Gastroesophageal sphincter (tissue), 4 donors: ENCODE data around the gene P2RX7. TPM values are rescaled to one million over a fixed set of nuclear protein-coding genes. Genes with fewer than 3 reads are reported as not detected.

Experiments
- ATAC-seq: fragments of 150-250 bp; one replicate; pipeline ENCODE4 v1.9.1; 2016; ENCODE audit warnings: mild to moderate bottlenecking, moderate library complexity
- H3K27ac ChIP-seq, 4 donors: fragments of 200-600 bp; sonication (generic) in 3 of 4; 1 replicate in 3 of 4; 2 replicates in 1 of 4; pipeline ENCODE4 v1.5.1; 2016 to 2019
- H3K27me3 ChIP-seq: fragments of 200-600 bp; sonication (generic); one replicate; pipeline ENCODE4 v1.5.1; 2019
- H3K36me3 ChIP-seq, 2 donors: fragments of 200-600 bp; sonication (generic); one replicate each; pipeline ENCODE4 v1.5.1; 2019; ENCODE audit warnings: control low read depth in 1 of 2
- H3K4me1 ChIP-seq, 3 donors: fragments of 200-600 bp; sonication (generic); 1 replicate in 2 of 3; 2 replicates in 1 of 3; pipeline ENCODE4 v1.5.1; 2016 to 2019; ENCODE audit warnings: control low read depth in 2 of 3
- H3K4me3 ChIP-seq, 2 donors: fragments of 200-600 bp; sonication (generic); one replicate each; pipeline ENCODE4 v1.5.1; 2019; ENCODE audit warnings: mild to moderate bottlenecking in 1 of 2, moderate library complexity in 1 of 2
- H3K9me3 ChIP-seq, 3 donors: fragments of 200-600 bp; sonication (generic); one replicate each; pipeline ENCODE4 v1.5.1; 2017 to 2019; ENCODE audit warnings: control low read depth in 2 of 3
- EP300 ChIP-seq: sonication (generic); formaldehyde crosslinking; IDR thresholded peaks from one replicate; pipeline ENCODE4 v1.6.1; 2017; ENCODE audit warnings: antibody characterized with exemption, mild to moderate bottlenecking
- POLR2A ChIP-seq, 2 donors: fragments of 450-650 bp; IDR thresholded peaks; one replicate each; pipeline ENCODE4 v1.6.1; 2017; ENCODE audit warnings: antibody characterized with exemption in 2 of 2, mild to moderate bottlenecking in 2 of 2, moderate library complexity in 1 of 2
- POLR2AphosphoS5 ChIP-seq: sonication (generic); formaldehyde crosslinking; IDR thresholded peaks from one replicate; pipeline ENCODE4 v1.6.1; 2017; ENCODE audit warnings: antibody characterized with exemption
- WGBS, 2 donors: methylation state at CpG; one replicate each; pipeline ENCODE4 v1.1.5; 2018; ENCODE audit warnings: low coverage in 1 of 2; 5-methylcytosine and 5-hydroxymethylcytosine counted together
- total RNA-seq, 4 donors: library from RNA; depleted of rRNA; stranded (reverse); fragments of >200 nt; gene quantifications; one replicate each; pipeline ENCODE4 v1.1.0, GENCODE V29; 2016
- TF ChIP-seq, protein P1 (sequence below), 4 experiments: fragments of 200-600 bp in 2 of 4; fragments of 450-650 bp in 2 of 4; sonication (generic) in 1 of 4; IDR thresholded peaks; one replicate each; pipeline ENCODE4 v1.5.1; 2017 to 2019; ENCODE audit warnings: antibody characterized with exemption in 4 of 4, mild to moderate bottlenecking in 2 of 4, moderate library complexity in 2 of 4

Gene P2RX7
- total RNA-seq, 4 donors from 2014 or later = 2.0 to 3.3 (median 3.0) TPM

DNA sequence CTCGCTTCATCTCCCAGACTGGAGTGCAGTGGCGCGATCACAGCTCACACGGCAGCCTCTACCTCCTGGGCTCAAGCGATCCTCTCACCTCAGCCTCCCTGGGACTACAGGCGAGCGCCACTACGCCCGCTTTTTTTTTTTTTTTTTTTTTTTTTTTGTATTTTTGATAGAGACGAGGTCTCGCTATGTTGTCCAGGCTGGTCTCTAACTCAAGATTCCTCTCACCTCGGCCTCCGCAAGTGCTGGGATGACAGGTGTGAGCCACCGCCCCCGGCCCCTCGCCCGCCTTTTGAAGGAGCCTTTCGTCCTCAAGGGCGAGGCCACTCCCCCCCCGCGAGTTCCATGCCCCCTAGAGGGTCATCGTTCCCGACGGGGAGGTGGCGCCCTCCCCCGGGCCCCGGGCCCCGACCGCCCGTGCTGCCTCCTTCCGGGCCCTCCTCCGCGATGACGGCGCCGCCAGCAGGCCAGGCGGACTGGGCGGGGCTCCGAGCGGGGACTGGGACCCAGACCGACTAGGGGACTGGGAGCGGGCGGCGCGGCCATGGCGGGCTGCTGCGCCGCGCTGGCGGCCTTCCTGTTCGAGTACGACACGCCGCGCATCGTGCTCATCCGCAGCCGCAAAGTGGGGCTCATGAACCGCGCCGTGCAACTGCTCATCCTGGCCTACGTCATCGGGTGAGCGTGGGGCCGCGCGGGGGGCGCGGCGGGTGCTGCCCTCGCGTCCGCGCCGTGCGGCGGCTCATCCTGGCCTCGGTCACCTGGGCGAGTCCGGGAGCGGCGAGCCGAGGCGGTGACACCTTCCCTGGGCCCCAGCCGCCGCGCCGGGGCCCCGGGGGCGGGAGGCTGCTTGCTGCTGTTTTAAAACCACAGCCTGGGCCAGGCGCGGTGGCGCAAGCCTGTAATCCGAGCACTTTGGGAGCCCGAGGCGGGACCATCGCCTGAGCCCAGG, 77.2 kb downstream of the P2RX7 start, which contains the start of gene P2RX4:
Gene P2RX4 (plus strand): TSS at position 506 of the 949 bp plus-strand sequence. CDS start 36 bp downstream, at position 542.
- ATAC-seq = peak; percentile 89
- Histone ChIP-seq H3K9me3 (no peaks in the 10 kb centered on the region), H3K4me1 (peaks cover 0 to 25% (median 0%) of the 10 kb centered on the region in 3 donors), H3K27ac (peak within 1 kb of the TSS; percentile 60 to 92 (median 89)), H3K4me3 (peak within 1 kb of the TSS; percentile 53 to 87), H3K27me3 (no peaks in the 10 kb centered on the region), H3K36me3 (peaks cover 0 to 11% of the 10 kb centered on the region in 2 donors)
- peak; percentile 91 to 92 for TF ChIP-seq POLR2A (IDR thresholded peaks at IDR 0.05)
- TF ChIP-seq, protein P1, sequence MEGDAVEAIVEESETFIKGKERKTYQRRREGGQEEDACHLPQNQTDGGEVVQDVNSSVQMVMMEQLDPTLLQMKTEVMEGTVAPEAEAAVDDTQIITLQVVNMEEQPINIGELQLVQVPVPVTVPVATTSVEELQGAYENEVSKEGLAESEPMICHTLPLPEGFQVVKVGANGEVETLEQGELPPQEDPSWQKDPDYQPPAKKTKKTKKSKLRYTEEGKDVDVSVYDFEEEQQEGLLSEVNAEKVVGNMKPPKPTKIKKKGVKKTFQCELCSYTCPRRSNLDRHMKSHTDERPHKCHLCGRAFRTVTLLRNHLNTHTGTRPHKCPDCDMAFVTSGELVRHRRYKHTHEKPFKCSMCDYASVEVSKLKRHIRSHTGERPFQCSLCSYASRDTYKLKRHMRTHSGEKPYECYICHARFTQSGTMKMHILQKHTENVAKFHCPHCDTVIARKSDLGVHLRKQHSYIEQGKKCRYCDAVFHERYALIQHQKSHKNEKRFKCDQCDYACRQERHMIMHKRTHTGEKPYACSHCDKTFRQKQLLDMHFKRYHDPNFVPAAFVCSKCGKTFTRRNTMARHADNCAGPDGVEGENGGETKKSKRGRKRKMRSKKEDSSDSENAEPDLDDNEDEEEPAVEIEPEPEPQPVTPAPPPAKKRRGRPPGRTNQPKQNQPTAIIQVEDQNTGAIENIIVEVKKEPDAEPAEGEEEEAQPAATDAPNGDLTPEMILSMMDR (IDR thresholded peaks at IDR 0.05) = peak in 2 of 4 experiments; percentile 2 to 55
- no peak for TF ChIP-seq EP300
- TF ChIP-seq POLR2AphosphoS5 = peak; percentile 82
- WGBS, 2 donors = 79% methylated on average over 8 of the region's 97 CpGs; no CpG with 5 or more reads in 1 of the 2 donors

DNA sequence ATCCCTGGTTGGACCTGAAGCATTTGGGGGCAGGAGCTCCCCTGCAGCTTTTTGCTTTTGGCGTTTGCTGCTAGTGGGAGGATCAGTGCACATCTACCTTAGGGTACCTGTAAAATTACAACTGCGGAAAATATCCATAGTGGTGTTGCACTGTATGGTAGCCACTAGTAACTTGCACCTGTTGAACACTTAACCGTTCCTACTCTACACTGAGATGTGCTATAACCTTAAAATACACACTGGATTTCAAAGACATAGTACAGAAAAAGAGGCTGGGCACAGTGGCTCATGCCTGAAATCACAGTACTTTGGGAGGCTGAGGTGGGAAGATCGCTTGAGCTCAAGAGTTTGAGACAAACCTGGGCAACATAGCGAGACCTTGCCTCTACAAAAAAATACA, 80.2 kb downstream of the P2RX7 start:
- Histone ChIP-seq H3K4me1 (peaks cover 0 to 29% (median 0%) of the 10 kb centered on the region in 3 donors), H3K4me3 (no peak overlapping the region), H3K36me3 (peaks cover 0 to 25% of the 10 kb centered on the region in 2 donors), H3K9me3 (no peaks in the 10 kb centered on the region), H3K27me3 (no peaks in the 10 kb centered on the region), H3K27ac (no peak overlapping the region)
- 89 to 95% methylated on average over 4 to 5 of the region's 5 CpGs for WGBS, 2 donors
- no peak for ATAC-seq
- no peak for TF ChIP-seq EP300
- no peak for TF ChIP-seq POLR2AphosphoS5
- TF ChIP-seq POLR2A (IDR thresholded peaks at IDR 0.05) = no peak
- TF ChIP-seq, protein P1 (IDR thresholded peaks at IDR 0.05) = no peak

DNA sequence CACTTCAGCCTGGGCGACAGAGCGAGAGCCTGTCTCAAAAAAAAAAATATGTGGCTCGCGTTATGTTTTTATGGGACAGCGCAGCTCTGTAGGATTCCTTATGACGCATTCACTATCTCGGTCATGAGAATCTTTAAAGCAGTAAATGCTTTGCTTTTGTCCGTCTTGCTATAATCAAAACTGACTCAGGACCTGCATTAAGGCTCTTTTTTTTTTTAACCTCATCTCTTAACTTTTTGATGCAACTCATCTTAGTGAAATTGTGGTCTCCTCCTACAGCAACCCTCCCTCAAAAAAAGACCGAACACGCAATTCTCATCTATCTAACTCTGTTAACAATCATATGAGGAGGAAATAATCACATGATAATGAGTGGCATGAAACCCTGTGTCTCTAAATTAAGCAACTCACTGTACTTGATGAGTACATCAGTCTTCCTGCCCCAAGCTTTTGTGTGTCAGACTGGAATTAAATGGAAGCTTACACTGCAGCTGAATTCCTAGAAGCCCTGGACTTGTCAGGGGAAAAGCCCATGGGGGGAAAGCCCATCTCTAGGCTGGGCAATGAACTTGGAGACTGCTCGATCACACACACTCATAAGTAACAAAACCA, 81.6 kb downstream of the P2RX7 start:
- TF ChIP-seq EP300 (no peak), POLR2AphosphoS5 (no peak), POLR2A (IDR thresholded peaks at IDR 0.05) (no peak)
- TF ChIP-seq, protein P1 (IDR thresholded peaks at IDR 0.05) = no peak
- ATAC-seq = no peak
- Histone ChIP-seq H3K27ac (peak overlapping the region in 3 of 4 donors; percentile 25 to 59 (median 58)), H3K27me3 (no peaks in the 10 kb centered on the region), H3K9me3 (no peaks in the 10 kb centered on the region), H3K36me3 (peaks cover 0 to 36% of the 10 kb centered on the region in 2 donors), H3K4me1 (peaks cover 0 to 25% (median 0%) of the 10 kb centered on the region in 3 donors), H3K4me3 (no peak overlapping the region)
- WGBS, 2 donors = 81 to 82% methylated on average over 10 to 11 of the region's 11 CpGs

DNA sequence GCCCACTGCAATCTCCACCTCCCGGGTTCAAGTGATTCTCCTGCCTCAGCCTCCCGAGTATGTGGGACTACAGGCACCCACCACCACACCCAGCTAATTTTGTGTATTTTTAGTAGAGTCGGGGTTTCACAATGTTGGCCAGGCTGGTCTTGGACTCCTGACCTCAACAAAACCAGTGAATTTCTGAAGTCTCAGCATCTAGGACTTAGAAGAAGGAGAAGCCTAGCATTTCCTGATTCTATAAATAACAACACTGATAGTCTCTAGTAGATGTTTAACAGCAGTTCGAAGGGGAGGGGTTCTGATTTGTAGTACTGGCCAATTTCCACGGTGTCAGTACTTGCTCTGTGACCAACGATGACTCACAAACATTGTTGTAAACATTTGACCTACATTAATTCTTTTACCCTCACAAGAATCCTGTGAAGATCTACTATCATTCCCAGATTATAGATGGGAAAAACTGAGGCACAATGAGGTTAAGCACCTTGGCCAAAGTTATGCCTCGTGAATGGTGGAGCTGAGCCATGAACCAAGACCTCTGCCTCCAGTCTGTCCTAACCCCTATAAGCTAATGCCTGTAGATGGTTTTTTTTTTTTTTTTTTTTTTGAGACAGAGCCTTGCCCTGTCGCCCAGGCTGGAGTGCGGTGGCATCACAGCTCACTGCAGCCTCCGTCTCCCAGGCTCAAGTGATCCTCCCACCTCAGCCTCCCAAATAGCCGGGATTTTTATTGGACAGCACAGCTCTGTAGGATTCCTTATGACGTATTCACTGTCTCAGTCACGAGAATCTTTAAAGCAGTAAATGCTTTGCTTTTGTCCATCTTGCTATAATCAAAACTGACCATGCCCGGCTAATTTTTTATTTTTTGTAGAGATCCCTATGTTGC, 82.4 kb downstream of the P2RX7 start:
- Histone ChIP-seq H3K27me3 (no peaks in the 10 kb centered on the region), H3K4me1 (peaks cover 0 to 23% (median 0%) of the 10 kb centered on the region in 3 donors), H3K36me3 (peaks cover 0 to 36% of the 10 kb centered on the region in 2 donors), H3K4me3 (no peak overlapping the region), H3K9me3 (no peaks in the 10 kb centered on the region), H3K27ac (peak overlapping the region in 3 of 4 donors; percentile 25 to 59 (median 58))
- no peak for TF ChIP-seq POLR2A (IDR thresholded peaks at IDR 0.05)
- no peak for TF ChIP-seq EP300
- TF ChIP-seq, protein P1 (IDR thresholded peaks at IDR 0.05) = no peak
- TF ChIP-seq POLR2AphosphoS5 = no peak
- peak; percentile 25 for ATAC-seq
- WGBS, 2 donors = 53 to 63% methylated on average over 9 to 14 of the region's 14 CpGs
